Subcutaneous adipose tissue (tissue), 4 donors: Measurements from ENCODE around the gene ZNF608. TPM values are rescaled to one million over a fixed set of nuclear protein-coding genes. Genes with fewer than 3 reads are reported as not detected.

Source experiments
- CTCF ChIP-seq: fragments of 450-650 bp; IDR thresholded peaks from one replicate; pipeline ENCODE4 v1.5.1; 2016; ENCODE audit warnings: low read depth, mild to moderate bottlenecking, control low read depth, antibody characterized with exemption, moderate library complexity
- total RNA-seq, 4 donors: library from RNA; depleted of rRNA; stranded (reverse); fragments of >200 nt; gene quantifications; one replicate each; pipeline ENCODE4 v1.1.0, GENCODE V29; 2016

Gene ZNF608
- total RNA-seq, 4 donors from 2014 or later, result 8.0 to 17.2 (median 10.8) TPM

- no peak for TF ChIP-seq CTCF
Observed at GRCh38 chr5:124764992-124765611, 18.7 kb upstream of the ZNF608 start.

- no peak for TF ChIP-seq CTCF
Observed at GRCh38 chr5:124764585-124764984, 18.1 kb upstream of the ZNF608 start.

- no peak for TF ChIP-seq CTCF
Observed at GRCh38 chr5:124761010-124761409, 14.6 kb upstream of the ZNF608 start.

DNA sequence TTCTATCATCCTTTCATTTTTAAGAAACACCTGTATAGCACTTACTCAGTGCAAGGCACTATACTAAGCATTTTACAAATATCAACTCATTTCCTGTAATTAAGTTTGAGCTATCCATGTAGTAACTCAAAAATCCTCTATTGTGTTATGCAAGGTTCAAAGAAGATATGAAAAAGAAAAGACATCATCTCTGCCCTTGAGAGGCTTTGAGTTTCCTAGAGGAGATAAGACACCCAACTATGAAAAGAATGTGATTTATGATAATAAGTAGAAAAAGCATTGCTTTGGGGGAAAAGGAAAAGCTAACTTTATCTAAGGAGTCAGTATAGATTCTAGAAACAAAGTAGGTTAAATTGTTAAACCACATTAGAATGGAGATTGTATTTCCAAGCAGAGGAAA lies 14.2 kb upstream of the ZNF608 start:
- TF ChIP-seq CTCF, result no peak

- no peak for TF ChIP-seq CTCF
Observed at GRCh38 chr5:124755565-124755964, 9.1 kb upstream of the ZNF608 start.

DNA sequence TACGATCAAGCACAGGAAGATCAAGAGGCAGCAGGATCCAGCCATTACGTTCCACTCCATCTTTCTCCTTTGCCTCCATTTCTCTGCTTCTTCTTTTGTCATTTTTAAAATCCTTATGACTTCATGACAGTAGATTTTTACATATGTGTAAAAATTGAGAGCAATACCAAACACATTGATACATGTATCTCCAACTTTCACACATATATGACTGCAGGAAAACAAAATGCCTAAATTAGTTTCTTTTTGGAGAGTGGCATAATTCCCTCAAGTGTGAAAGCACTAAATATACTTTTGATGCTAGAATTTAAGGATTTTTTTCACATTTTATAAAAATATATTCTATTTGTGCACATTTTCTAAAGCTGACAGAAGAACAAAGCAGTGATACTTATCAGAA lies 8.6 kb upstream of the ZNF608 start:
- no peak for TF ChIP-seq CTCF

DNA sequence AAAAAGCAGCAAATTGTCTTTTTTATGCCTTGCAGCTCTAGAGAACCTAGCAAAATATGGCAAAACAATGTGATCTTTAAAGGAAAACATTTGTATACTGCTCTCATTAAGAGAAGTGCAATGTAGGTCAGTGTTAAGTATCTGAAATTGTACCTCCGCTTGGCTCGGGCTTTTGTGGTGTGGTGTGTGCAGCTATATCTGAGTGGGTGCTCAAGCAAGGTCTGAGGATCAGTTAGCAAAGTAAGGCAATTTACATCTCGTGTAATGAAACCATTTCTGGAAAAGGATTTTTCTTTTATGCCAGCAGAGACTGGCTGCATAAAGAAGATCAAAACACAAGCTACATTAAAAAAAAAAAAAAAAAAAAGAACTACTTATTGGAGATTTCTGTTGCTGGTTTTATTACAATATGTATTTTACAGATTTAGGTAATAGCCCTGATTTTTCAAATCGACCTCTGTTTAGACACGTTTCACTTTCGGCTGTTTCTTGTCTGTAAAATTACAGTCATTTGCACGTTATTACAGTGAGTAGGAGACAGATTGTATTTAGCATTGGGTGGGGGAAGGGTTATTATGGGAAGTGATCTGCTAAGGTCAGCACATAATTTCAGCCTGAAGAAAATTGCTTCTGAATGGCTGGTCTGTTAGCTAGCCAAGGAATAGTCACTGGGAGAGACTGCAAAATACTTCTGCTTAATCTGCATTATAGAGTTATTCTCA lies 7.9 kb upstream of the ZNF608 start:
- TF ChIP-seq CTCF, result no peak
